ENCODE results near the gene SLC25A22.

DNA sequence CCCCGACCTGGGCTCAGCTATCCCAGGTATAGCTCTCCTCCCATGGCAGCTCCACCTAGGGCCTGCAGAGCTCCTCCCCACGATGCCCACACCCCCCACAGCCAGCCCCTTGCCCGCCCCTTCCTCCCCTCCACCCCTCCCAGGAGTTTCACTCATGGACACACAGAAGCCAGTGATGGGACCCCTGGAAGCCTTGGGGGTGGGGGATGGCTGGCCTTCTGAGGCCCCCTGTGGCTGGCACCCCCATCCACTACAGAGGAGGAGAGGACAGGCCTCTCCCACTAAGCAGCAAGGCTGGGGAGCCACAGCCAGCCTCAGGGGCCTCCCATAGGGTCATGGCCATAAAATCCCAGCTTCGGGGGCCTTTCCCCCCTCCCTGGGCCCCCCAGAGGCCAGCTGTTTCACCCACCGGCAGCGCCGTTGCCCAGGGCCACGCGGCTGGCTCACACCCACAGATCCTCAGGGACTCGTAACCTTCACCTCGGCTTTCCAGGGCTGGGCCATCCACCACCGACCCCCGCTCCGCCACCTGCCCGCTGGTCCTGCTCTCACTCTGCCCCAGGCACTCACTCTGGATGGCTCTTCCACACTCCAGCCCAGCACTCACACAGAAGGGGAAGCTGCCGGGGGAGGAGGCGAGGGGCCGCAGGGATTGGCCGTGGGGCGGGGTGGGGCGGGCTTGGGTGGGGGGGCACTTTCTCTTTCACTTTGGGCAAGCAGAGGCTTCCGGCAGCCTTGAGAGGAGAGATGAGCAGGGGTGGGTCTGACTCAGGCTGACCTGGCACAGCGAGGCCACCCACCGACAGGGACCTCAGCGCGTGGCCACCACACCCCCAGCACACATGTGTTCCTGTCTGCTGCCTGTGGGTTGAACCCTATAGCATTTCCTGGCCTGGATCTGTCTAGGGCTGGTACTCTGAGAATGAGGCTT is 2.2 kb downstream of the SLC25A22 start:
- TF ChIP-seq REST (IDR thresholded peaks at IDR 0.05; ENCODE audit: low read depth) (no peak), FOXM1 (IDR thresholded peaks at IDR 0.05; ENCODE audit: borderline replicate concordance, low read depth) (no peak), TAF1 (IDR thresholded peaks at IDR 0.05; ENCODE audit: low read depth) (no peak), RAD21 (IDR thresholded peaks at IDR 0.05; ENCODE audit: low read depth) (no peak), EP300 (IDR thresholded peaks at IDR 0.05; ENCODE audit: borderline replicate concordance) (no peak)
- TF ChIP-seq, protein P1, sequence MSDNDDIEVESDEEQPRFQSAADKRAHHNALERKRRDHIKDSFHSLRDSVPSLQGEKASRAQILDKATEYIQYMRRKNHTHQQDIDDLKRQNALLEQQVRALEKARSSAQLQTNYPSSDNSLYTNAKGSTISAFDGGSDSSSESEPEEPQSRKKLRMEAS (IDR thresholded peaks at IDR 0.05): no peak
